Measurements from ENCODE around the gene SIRPA.

- TF ChIP-seq POLR2AphosphoS5 (IDR thresholded peaks at IDR 0.05; ENCODE audit: low read depth, low read length) (no peak), TAF1 (IDR thresholded peaks at IDR 0.05; ENCODE audit: borderline replicate concordance, low read depth, low read length) (no peak), POLR2A (IDR thresholded peaks at IDR 0.05; ENCODE audit: low read depth, low read length) (no peak)
Measured at GRCh38 chr20:1920826-1921225, 25.6 kb downstream of the SIRPA start.

Measured in GM12892 (cell line).